COLO668 (cell line): ENCODE results near the gene MACC1.

Experiments used
- DNase-seq: peaks from one replicate; lab custom pipeline; 2025; ENCODE audit not compliant: unreplicated experiment; lab: John Stamatoyannopoulos, UW

MACC1 gene

GRCh38 chr7:20085086-20085485 lies 132.1 kb downstream of the MACC1 start:
- no peak for DNase-seq
